Stimulated activated CD8-positive, alpha-beta memory T cell treated with anti-CD3 and anti-CD28 coated beads, Interleukin-15, amount 100 ng/mL, for 24 hours (primary cell): ENCODE data around the gene ITGA7.

Experiments
- DNase-seq: peaks from one replicate; pipeline ENCODE4 v3.0.0-alpha.2; 2020; ENCODE audit warnings: low read depth

Gene ITGA7, protein sequence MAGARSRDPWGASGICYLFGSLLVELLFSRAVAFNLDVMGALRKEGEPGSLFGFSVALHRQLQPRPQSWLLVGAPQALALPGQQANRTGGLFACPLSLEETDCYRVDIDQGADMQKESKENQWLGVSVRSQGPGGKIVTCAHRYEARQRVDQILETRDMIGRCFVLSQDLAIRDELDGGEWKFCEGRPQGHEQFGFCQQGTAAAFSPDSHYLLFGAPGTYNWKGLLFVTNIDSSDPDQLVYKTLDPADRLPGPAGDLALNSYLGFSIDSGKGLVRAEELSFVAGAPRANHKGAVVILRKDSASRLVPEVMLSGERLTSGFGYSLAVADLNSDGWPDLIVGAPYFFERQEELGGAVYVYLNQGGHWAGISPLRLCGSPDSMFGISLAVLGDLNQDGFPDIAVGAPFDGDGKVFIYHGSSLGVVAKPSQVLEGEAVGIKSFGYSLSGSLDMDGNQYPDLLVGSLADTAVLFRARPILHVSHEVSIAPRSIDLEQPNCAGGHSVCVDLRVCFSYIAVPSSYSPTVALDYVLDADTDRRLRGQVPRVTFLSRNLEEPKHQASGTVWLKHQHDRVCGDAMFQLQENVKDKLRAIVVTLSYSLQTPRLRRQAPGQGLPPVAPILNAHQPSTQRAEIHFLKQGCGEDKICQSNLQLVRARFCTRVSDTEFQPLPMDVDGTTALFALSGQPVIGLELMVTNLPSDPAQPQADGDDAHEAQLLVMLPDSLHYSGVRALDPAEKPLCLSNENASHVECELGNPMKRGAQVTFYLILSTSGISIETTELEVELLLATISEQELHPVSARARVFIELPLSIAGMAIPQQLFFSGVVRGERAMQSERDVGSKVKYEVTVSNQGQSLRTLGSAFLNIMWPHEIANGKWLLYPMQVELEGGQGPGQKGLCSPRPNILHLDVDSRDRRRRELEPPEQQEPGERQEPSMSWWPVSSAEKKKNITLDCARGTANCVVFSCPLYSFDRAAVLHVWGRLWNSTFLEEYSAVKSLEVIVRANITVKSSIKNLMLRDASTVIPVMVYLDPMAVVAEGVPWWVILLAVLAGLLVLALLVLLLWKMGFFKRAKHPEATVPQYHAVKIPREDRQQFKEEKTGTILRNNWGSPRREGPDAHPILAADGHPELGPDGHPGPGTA

DNA sequence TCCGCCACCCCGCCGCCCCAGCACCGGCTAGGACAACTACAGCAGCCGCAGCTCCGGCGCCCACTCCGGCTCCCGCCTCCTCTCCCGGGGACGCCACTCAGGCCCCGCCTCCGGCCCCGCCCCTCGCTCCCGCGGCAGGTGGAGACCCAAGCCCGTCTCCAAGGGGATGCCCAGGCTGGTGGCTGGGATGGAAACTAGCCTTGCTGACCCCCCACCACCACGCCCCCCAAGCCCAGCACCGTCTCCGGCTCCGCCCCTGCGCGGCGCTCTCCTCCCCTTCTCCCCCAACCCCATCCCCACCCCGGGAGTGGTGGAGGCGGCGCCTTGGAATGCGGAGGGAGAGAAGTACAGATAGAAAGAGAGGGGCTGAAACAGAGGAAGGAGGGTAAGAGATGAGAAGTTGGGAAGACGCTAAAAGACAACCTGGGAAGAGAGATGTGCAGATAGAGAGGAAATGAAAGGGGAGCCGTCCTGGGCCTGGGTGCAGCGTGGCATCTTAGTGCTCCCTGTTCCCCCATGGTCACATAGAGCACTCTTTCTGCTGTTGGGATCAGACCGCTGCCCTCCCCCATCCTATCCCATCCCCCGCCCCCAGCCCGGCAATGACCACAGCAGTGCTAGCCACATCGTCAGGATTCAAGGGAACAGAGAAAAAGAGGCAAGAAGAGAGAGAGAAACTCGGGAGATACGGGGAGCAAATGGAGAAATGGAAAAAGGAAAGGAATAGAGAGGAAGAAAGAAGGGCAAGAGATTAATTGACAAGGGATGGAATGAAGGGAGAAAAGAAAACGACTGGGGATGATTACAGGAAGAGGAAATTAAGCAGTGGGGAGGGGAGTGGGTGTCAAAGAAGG is at the start of gene ITGA7:
Gene ITGA7 (minus strand): TSS at position 64 of the 854 bp plus-strand sequence. CDS start 222 bp downstream, outside the sequence.
- no peak for DNase-seq

- no peak for DNase-seq
Measured at GRCh38 chr12:55755246-55755645, 47.5 kb upstream of the ITGA7 start.

DNA sequence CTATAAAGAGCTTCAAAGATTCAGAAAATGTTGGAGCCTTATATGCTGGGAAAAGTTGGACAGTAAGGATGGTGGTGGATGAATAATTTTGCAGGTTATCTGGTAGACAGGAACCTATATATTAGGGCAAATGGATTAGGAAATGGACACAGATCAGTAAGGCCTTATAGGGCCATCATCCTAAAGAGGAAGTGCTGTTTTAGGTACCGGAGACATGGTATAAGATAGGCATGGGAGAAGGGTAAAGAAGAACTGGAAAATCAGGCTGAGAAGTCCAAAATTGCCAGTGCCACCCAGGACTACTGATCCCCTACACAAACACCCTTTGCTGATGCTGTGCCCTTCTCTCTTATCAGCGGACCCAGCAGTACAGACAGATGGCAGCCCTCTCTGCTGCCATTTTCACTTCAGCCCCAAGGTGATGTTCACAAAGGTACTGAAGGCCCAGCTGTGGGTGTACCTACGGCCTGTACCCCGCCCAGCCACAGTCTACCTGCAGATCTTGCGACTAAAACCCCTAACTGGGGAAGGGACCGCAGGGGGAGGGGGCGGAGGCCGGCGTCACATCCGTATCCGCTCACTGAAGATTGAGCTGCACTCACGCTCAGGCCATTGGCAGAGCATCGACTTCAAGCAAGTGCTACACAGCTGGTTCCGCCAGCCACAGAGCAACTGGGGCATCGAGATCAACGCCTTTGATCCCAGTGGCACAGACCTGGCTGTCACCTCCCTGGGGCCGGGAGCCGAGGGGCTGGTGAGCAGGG is 40.7 kb upstream of the ITGA7 start:
- DNase-seq: no peak

DNA sequence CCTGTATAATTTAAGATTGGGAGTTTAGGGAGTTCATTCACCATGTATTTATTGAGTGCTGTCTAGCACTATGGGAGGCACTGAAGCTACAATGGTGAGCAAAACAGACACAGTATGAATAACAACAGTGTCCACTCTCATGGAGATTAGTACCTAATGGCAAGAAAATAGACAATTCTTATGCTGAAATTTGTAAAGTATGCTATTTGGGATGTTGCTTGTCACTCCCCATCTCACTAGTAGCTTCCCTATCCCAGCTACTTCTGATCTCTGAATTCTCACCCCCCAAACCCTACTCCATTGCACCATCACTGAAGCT is 39.2 kb upstream of the ITGA7 start:
- DNase-seq: no peak

- no peak for DNase-seq
Measured at GRCh38 chr12:55746174-55746912, 38.6 kb upstream of the ITGA7 start.

GRCh38 chr12:55745361-55746173 is 37.9 kb upstream of the ITGA7 start:
- DNase-seq: no peak

DNA sequence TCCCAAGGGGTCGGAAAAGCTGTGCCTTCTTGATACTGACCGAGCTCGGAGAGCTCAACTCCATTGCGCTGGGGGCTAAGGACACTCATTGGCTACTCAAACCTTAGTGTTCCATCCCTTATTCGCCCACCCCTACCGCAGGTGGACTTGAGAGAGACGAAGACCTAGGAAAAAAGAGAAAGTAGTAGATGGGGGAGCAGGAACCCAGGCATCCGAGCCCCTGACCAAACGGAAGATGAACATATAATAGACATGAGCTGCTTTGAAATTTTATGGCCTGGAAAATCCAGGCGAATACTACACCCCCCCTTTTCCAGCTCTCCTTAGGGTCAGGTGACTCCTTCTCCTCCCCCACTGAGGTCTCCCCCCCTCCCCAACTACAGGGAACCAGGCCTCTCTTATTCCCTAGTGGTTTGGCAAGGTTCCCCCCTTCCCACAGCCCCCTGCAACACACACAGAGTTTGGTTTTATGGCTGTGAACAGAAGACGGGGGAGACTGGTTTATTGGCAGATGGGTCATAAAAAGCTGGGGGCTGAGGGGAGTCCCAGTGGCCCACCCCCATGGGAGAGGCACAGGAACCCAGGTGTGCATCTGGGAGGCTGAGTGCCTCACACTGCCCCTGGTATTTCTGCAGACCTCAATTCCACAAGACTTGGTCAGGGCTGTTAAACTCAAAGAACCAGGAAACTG is 36.8 kb upstream of the ITGA7 start:
- no peak for DNase-seq

DNA sequence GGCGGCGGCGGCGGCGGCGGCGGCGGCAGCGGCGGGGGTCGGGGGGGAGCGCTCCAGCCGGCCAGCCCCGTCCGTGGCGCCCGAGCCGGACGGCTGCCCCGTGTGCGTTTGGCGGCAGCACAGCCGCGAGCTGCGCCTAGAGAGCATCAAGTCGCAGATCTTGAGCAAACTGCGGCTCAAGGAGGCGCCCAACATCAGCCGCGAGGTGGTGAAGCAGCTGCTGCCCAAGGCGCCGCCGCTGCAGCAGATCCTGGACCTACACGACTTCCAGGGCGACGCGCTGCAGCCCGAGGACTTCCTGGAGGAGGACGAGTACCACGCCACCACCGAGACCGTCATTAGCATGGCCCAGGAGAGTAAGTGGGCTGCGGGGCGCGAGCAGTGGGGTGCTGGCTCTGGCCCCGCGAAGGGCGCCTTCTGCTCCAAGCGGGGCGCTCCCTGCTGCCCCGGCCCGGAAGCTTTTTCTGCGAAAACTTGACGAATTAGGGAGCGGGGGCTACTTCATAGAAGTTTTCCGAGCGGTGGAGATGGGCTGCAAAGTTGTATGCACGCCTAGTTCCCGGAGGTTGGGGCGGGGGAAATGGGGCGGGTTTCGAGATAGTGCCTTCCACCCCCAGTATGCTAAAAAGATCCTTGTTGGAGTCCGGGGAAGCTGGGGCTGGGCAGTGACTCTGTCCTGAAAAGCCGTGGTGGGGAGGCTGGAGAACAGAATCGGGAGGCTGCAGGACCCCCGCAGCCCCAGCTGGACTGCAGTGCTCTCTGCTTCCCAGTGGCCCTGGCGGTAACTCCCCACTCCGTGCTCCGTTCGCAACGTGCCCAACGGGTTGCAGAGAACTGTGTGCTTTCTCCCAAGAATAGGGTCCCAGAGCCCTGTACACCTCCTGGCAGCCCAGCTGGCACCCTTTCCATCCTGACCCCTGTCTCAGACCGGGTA is 36.0 kb upstream of the ITGA7 start:
- DNase-seq: no peak

GRCh38 chr12:55742719-55743405 is 35.2 kb upstream of the ITGA7 start, which contains the start of gene GDF11:
Gene GDF11, plus strand, starts transcription at chr12:55743122. Its CDS starts 195 bp downstream, at chr12:55743317.
- DNase-seq: no peak

GRCh38 chr12:55741931-55742680 is 34.4 kb upstream of the ITGA7 start:
- DNase-seq: no peak

GRCh38 chr12:55739025-55739378 is 31.3 kb upstream of the ITGA7 start:
- no peak for DNase-seq

DNA sequence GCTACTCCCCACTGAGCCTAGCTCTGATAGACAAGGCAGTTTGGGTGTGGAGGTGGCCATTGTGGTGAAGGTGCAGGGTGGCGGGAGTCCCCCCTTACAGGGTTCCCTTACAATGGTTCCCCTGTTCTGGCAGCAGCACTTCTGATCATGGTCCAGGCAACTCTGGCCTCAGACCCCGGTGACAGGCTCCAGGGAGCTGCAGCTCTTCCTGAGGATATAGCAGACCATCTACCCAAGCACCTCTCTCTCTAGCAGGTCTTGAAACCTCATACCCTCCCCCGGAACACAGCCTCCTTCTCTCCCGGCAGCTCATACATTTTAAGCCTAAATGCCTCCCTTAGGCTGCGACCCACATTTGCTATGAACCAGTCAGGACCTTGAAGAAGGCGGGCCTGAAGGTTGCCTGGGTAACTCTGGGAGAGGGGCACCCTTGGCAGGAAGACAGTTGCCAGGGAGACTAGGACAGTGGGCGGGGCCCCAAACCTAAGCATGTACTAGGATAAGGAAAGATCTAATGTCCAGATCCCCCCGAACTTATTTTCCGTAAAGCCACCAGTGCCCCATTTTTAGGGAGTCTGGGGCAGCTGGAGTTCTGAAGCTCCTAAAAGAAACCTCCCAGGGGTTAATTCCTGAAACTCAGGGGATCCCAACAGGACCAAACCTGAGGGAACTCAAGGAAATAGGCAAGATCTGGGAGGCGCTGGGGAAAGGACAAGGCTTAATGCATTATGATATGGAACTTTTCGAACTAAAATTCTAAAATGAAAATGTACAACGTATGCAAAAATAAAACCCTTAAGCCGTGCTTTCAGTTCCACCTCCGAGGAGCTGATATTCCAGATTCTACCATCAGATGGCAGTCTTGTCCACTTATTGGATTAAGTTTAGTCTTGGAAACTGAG is 30.7 kb upstream of the ITGA7 start:
- no peak for DNase-seq

GRCh38 chr12:55737581-55738122 is 29.9 kb upstream of the ITGA7 start:
- DNase-seq: no peak

DNA sequence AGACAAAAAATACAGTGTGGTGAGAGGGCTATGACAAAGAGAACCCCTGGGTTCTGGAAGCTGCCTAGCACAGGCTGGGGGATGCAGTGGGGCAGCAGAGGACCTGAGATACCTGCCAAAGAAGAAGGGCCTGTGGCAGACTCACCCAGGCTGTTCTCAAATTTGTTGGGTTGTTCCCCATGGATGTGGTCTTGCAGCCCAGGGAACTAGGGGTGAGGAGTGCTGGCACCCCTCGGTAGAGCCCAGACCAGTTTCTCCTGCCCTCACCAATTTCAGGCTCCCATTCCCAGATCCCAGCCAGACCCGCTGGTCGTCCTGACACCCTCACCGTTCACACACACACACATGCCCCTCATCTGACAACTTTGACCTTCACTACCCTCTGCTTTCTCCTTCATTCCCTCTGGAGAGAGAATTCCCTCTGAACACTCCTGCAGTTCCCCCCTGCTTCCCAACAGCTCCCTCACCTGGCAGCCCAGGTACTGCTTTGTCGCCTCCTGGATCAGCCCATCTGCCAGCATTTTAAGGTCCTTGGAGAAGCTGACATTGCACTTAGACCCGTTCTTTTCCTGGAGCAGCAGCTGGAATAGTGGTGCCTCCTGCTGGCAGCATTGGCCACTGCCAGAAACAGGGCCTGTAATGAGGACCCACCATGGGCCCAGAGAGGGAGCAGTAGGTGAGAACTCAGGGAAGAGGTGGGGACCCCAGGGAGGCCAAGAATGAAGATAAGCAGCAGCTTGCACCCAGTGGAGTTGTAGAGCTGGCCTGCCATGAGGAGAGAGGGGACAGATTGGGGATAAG is 29.3 kb upstream of the ITGA7 start:
- DNase-seq: no peak
